ENCODE measurements around the gene OR6X1.
"Not testable (repeated sequence)": the region's sequence is repeated elsewhere in the genome, so short reads cannot be mapped to it uniquely, and the experiment has no call there.

OR6X1 gene

GRCh38 chr11:123751781-123752180 is 2.5 kb downstream of the OR6X1 start:
- DNase-seq, result no peak

GRCh38 chr11:123748349-123748748 is 6.0 kb downstream of the OR6X1 start:
- DNase-seq, result not testable (repeated sequence)

GRCh38 chr11:123745764-123746451 is 8.4 kb downstream of the OR6X1 start:
- no peak for DNase-seq

- DNase-seq, result peak; percentile 20
These were observed 11.6 kb downstream of the OR6X1 start for GRCh38 chr11:123742724-123743120.

- DNase-seq, result no peak
These were observed 12.1 kb downstream of the OR6X1 start for GRCh38 chr11:123742031-123742723.

- DNase-seq, result peak; percentile 65
These were observed 12.9 kb downstream of the OR6X1 start, which contains the start of gene ZNF202 for GRCh38 chr11:123741159-123742030. TSS of gene ZNF202 (minus strand) at chr11:123741660. CDS start at chr11:123730888, 10,772 bp downstream.

- DNase-seq, result peak; percentile 2
These were observed 13.5 kb downstream of the OR6X1 start for GRCh38 chr11:123740787-123741158.

GRCh38 chr11:123738374-123738773 is 15.9 kb downstream of the OR6X1 start:
- no peak for DNase-seq

GRCh38 chr11:123736769-123737168 is 17.5 kb downstream of the OR6X1 start:
- DNase-seq, result no peak

GRCh38 chr11:123729602-123730001 is 24.7 kb downstream of the OR6X1 start:
- no peak for DNase-seq

- DNase-seq, result no peak
These were observed 28.2 kb downstream of the OR6X1 start for GRCh38 chr11:123725995-123726655.

GRCh38 chr11:123719452-123719851 is 34.9 kb downstream of the OR6X1 start:
- no peak for DNase-seq

- no peak for DNase-seq
These were observed 35.8 kb downstream of the OR6X1 start for GRCh38 chr11:123718469-123718868.

GRCh38 chr11:123718063-123718462 is 36.3 kb downstream of the OR6X1 start:
- DNase-seq, result no peak

GRCh38 chr11:123712627-123713026 is 41.7 kb downstream of the OR6X1 start:
- DNase-seq, result not testable (repeated sequence)

- DNase-seq, result peak; percentile 43
These were observed 46.6 kb downstream of the OR6X1 start for GRCh38 chr11:123707606-123708205.

- DNase-seq, result no peak
These were observed 47.1 kb downstream of the OR6X1 start for GRCh38 chr11:123707206-123707605.

- no peak for DNase-seq
These were observed 50.0 kb downstream of the OR6X1 start for GRCh38 chr11:123704341-123704740.
